ENCODE data around the gene GCM1.

The GCM1 gene

GRCh38 chr6:53144802-53145201, 3.8 kb downstream of the GCM1 start:
- no peak for DNase-seq

DNA sequence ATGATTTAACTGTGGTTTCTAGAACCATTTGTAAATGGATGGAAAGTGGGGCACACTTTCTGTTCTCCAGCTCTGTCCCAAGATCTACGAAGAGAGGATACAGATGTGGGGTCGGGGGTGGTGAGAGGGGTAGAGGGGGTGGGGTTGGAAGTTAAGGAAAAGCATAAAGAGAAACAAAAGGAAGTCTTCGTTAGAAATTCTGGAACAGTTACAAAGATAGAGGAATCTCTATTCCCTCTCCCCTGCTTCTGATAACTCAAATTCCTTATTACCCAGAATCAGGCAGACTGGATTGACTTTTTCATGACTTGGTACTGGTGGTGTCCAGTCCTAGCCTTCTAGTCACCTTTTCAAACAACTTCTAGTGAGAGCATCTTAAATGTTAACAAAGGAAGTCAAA, 4.9 kb downstream of the GCM1 start:
- DNase-seq: no peak

DNA sequence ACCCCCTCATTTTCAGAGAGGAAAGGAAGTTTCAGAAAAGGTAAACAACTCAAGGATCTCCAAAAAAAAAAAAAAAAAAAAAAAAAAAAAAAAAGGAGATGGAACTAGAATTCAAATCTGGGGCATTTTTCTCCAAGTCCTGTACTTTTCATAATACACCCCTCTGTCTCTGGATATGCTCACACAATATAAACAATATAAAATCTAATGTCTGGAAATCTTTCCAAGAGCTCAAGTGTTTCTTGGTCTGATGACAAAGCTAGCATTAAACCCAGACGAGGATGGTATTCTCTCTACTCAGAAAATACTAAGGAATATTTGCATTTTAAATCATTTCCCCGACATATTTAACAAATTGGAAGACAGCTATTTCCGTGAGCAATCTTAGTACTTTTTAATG, 5.8 kb downstream of the GCM1 start:
- DNase-seq: no peak

- DNase-seq: no peak
Measured at GRCh38 chr6:53139841-53140413, 8.7 kb downstream of the GCM1 start.

DNA sequence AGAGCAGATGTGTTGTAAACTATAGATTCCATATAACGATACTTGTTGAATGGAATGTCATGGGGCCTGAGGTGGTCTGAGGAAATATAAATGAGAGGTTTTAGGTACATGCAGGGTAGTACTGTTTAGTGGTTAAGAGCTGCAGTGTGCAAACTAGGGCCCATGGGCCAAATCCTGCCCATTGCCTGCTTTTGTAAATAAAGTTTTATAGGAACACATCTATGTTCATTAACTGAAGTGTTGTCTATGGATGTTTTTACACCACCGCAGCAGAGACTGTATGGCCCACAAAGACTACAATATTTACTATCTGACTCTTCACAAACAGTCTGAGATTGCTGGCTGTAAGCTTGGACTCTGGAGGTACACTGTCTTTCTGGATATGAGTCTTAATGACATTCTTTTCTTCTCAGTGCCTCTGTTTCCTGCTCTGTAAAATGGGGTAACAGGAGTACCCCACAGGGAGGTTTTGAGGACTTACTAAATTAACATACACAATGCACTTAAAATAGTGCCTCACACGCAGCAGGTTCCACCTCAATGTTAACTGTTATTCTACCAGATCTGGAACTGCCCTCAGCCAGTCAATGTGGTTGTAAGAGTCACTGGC, 12.5 kb downstream of the GCM1 start:
- no peak for DNase-seq

DNA sequence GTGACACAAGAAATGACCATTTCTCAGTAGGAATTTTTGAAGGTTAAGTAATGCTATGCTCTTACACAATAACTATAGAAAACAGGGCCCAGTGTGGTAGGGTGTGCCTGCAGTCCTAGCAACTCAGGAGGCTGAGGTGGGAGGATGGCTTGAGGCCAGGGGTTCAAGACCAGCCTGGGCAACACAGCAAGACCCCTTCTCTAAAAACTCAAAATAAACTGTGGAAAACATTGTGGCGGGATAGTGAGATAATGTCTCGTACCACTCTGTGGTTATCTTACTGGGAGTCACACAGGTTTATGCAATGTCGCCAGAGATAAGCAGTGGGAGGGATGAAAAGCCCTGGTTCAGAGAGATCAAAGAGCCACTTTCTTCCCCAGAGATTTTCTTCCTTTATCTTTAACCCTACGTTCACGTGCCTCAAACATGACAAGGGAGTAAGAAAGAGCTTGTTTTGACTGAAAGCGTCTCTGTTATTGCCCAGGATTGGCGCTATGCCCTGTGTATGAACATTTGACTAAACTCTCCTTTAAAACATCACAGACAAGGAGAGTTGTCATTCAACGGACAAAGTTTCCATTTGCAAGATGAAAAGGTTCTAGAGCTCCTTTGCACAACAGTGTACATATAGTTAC, 13.9 kb downstream of the GCM1 start:
- no peak for DNase-seq

- no peak for DNase-seq
Measured at GRCh38 chr6:53133961-53134360, 14.7 kb downstream of the GCM1 start.

DNA sequence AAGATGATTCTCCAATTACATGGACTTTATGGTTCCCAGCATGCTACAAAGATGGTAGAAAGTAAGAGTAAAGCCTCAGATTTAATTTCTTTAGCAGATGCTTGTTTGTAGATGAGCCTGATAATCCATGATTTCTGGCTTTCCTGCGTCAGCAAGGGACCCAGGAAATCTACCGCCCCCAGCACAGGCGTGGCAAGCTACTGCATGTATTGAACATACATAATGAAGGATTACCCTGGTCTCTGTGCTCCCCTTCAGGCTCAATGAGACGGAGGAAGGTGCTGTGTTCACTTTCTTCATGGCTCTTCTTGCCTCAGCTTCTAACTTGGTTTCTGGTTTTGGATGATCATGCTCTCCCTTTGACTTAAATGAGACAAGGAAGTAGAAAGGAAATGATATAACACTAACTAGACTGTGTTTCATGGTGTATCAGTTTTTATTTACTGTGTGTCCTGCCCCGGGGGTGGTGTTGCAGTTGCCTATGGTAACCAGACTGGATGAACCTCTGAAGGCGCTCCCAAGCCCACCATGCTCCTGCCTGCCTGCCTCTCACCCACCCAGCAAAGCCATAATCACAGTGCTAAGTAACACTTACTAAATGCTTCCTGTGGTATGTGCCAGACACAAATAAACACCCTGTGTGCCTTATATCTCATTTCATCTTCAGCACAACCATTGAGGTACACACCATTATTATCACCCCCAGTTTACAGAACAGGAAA, 17.9 kb downstream of the GCM1 start:
- no peak for DNase-seq

- DNase-seq: no peak
Measured at GRCh38 chr6:53128842-53129241, 19.8 kb downstream of the GCM1 start.

DNA sequence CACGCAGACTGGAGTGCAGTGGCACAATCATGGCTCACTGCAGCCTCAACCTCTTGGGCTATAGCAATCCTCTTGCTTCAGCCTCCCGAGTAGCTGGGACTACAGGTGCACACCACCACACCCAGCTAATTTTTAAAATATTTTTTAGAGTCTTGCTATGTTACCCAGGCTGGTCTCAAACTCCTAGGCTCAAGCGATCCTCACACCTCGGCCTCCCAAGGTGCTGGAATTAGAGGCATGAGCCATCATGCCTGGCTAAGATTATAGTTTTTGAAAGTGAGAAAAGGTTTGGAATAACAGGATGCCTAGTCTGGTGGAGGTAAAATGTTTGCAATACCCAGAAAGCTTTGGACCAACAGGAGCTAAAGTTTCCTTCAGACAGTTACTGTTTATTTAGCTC, 23.4 kb downstream of the GCM1 start:
- DNase-seq: no peak

GRCh38 chr6:53124131-53124800, 24.4 kb downstream of the GCM1 start:
- no peak for DNase-seq

GRCh38 chr6:53119772-53120409, 28.8 kb downstream of the GCM1 start:
- DNase-seq: no peak

DNA sequence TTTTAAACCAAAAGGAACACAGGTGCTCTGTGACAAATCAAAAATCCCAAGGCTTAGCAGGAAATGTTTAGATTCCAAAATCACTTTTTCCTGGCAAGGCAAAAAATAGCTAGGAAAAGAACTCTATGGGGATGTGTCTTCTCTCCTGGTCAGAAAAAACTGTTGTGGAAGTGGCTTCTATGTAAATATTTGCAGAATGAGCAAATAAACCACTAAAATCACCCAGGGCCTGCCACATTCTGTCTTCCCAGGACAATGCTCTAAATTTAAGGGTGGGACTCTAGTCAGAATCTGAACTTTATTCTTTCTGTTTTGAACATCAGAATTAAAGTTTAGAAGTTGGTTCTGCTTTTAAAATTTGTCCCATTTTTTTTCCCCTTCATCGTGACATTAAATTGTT, 29.3 kb downstream of the GCM1 start:
- no peak for DNase-seq

DNA sequence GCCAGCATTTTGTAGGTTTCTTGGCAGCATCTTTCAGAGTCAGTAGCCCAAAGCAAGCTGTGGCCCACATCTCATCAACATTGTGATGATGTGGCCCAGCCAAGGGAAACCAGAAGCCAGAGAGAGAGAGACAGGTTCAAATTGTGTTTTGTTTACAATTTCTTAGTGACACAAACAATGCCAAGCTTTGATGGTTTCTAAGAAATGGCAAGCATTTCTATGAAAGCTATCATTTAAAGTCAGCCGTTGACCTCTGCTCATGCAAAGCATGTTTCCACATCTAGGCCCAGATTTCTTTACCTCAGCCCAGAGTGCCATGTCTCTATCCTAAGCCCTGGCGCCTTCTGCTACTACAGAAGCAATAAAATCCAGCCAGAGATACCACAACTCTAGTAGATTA, 32.9 kb downstream of the GCM1 start:
- no peak for DNase-seq

- no peak for DNase-seq
Measured at GRCh38 chr6:53115113-53115512, 33.5 kb downstream of the GCM1 start.

- no peak for DNase-seq
Measured at GRCh38 chr6:53113742-53114141, 34.9 kb downstream of the GCM1 start.

DNA sequence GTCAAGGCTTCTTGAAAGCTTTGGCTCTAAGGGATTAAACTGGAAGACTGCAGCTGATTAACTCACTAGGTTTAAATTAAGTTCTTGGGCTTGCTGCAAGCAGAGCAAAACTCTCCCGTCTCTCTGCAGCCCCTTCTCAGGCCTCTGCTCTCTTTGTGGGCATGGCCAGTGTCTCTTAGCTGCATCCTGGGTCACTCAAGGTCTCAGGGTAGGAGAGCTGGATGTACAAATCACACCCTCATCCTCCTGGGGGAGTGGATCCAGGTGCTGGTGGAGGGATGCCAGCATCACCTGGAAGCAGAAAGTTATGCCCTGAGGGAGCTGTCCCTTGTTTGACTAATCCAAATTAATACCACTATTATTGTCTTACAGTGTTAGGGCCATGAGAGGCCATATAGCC, 35.8 kb downstream of the GCM1 start:
- DNase-seq: no peak

- DNase-seq: no peak
Measured at GRCh38 chr6:53112404-53112803, 36.2 kb downstream of the GCM1 start.

GRCh38 chr6:53111865-53112264, 36.8 kb downstream of the GCM1 start:
- DNase-seq: no peak

GRCh38 chr6:53109612-53110011, 39.0 kb downstream of the GCM1 start:
- no peak for DNase-seq

- no peak for DNase-seq
Measured at GRCh38 chr6:53107091-53107490, 41.5 kb downstream of the GCM1 start.

- DNase-seq: no peak
Measured at GRCh38 chr6:53104916-53105315, 43.7 kb downstream of the GCM1 start.
